ENCODE data around the gene POLN. TPM values are rescaled to one million over a fixed set of nuclear protein-coding genes. Genes with fewer than 3 reads are reported as not detected.

POLN gene
- polyA plus RNA-seq, 1 donor (not counting 4 experiments of a cell fraction or from before 2014, with no cell fraction given), result 1.3 TPM

DNA sequence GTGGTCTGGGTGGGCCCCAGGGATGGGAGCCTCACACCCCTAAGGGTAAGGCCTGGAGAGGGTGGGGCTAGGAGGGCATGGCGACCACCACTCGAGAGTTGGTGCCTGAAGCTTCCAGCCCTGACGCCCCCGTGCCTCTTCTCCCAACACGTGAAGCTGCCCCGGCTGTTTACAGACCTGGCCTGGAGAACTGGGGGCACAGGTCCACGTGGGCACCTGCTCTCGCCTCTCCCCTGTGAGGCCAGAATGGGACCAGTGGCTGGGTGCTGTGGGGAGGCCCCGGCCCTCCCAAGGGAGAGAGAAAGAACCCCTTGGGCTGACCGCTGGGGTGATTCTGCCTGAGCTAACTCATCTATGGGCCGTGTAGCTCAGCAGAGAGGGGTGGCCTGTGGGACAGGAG is 167.3 kb downstream of the POLN start:
- H3K27me3 ChIP-seq (ENCODE audit: control insufficient read depth, extremely low read depth, insufficient read depth, low read length), result peaks cover 20% of the 10 kb centered on the region
- no peaks in the 10 kb centered on the region for H3K4me1 ChIP-seq (ENCODE audit: control insufficient read depth, extremely low read depth, insufficient read depth, low read length)
- no peaks in the 10 kb centered on the region for H3K36me3 ChIP-seq (ENCODE audit: control insufficient read depth in 2 of 2, extremely low read depth in 1 of 2, insufficient read depth in 2 of 2, low read length in 2 of 2)
- H3K9me3 ChIP-seq (ENCODE audit: control insufficient read depth, low read depth, low read length), result no peaks in the 10 kb centered on the region
- dilution Hi-C loops (cut with MboI; ENCODE audit: extremely low pct_ligation_motif_present, low sequenced_read_pairs), result no loop called here
- H2AFZ ChIP-seq (ENCODE audit: control insufficient read depth, low read length), result no peak overlapping the region
- TF ChIP-seq, protein P1, sequence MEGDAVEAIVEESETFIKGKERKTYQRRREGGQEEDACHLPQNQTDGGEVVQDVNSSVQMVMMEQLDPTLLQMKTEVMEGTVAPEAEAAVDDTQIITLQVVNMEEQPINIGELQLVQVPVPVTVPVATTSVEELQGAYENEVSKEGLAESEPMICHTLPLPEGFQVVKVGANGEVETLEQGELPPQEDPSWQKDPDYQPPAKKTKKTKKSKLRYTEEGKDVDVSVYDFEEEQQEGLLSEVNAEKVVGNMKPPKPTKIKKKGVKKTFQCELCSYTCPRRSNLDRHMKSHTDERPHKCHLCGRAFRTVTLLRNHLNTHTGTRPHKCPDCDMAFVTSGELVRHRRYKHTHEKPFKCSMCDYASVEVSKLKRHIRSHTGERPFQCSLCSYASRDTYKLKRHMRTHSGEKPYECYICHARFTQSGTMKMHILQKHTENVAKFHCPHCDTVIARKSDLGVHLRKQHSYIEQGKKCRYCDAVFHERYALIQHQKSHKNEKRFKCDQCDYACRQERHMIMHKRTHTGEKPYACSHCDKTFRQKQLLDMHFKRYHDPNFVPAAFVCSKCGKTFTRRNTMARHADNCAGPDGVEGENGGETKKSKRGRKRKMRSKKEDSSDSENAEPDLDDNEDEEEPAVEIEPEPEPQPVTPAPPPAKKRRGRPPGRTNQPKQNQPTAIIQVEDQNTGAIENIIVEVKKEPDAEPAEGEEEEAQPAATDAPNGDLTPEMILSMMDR (optimal IDR thresholded peaks at IDR 0.05 in 1 of 3, IDR thresholded peaks at IDR 0.05 in 1 of 3, conservative IDR thresholded peaks at IDR 0.05 in 1 of 3; ENCODE audit: extremely low read depth in 1 of 3, insufficient read depth in 2 of 3, low read length in 3 of 3), result no peak
- no peak for TF ChIP-seq EZH2 (IDR thresholded peaks at IDR 0.05; ENCODE audit: low read length)
- H3K27ac ChIP-seq (ENCODE audit: control insufficient read depth, insufficient read depth, low read length), result no peak overlapping the region
- no peak overlapping the region for H3K4me2 ChIP-seq (ENCODE audit: control insufficient read depth, extremely low read depth, insufficient read depth, low read depth, low read length)
- no peaks in the 10 kb centered on the region for H3K9me1 ChIP-seq (ENCODE audit: control insufficient read depth, extremely low read depth, insufficient read depth, low read length)
- H3K9ac ChIP-seq (ENCODE audit: control insufficient read depth, extremely low read depth, insufficient read depth, low read length), result no peak overlapping the region
- no peaks in the 10 kb centered on the region for H4K20me1 ChIP-seq (ENCODE audit: control insufficient read depth, extremely low read depth, insufficient read depth, low read length)
- no peak overlapping the region for H3K4me3 ChIP-seq (ENCODE audit: control insufficient read depth in 2 of 3, extremely low read depth in 1 of 3, insufficient read depth in 2 of 3, low read depth in 1 of 3, low read length in 3 of 3)
- H3K79me2 ChIP-seq (ENCODE audit: control insufficient read depth, insufficient read depth, low read length), result no peaks in the 10 kb centered on the region
- DNase-seq (ENCODE audit: low read depth, low spot score) (no peak), FAIRE-seq (no peak)

DNA sequence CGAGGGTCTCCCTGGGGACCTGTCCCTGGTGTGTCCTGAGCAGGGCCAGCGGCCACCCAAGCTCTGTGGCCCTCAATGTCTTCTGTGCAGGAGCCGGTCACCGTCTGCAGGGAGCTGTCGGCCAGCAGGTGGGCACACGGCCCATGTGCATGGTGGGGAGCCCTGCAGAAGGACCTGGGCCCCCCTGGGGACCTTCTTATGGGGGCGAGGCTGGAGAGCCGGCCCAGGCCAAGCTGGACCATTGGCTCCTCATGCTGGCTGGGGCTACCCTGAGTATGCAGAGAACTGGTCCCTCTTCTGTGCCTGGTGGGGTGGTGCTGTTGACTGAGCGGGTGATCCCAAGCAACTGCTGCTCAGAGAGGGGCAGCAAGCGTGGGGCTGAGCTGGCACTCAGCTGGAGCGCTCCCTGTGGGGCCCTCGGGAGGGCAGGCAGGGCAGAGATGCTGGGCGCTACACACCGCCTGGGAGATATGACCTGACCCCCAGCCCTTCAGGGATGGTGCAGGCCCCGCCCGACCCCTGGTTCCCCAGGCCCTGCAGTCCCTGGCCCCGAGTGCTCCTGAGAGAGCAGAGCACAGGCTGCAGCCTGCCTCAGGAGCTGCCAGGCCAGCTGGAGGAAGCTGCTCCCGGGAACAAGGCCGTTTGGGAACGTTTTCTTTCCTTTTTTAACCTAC is 168.0 kb downstream of the POLN start:
- dilution Hi-C loops (cut with MboI; ENCODE audit: extremely low pct_ligation_motif_present, low sequenced_read_pairs), result no loop called here
- no peak for DNase-seq (ENCODE audit: low read depth, low spot score)
- Histone ChIP-seq H3K9me1 (ENCODE audit: control insufficient read depth, extremely low read depth, insufficient read depth, low read length) (no peaks in the 10 kb centered on the region), H3K4me2 (ENCODE audit: control insufficient read depth, extremely low read depth, insufficient read depth, low read depth, low read length) (no peak overlapping the region), H3K9me3 (ENCODE audit: control insufficient read depth, low read depth, low read length) (no peaks in the 10 kb centered on the region), H3K9ac (ENCODE audit: control insufficient read depth, extremely low read depth, insufficient read depth, low read length) (no peak overlapping the region), H3K79me2 (ENCODE audit: control insufficient read depth, insufficient read depth, low read length) (no peaks in the 10 kb centered on the region), H2AFZ (ENCODE audit: control insufficient read depth, low read length) (no peak overlapping the region), H3K27me3 (ENCODE audit: control insufficient read depth, extremely low read depth, insufficient read depth, low read length) (peaks cover 20% of the 10 kb centered on the region), H3K27ac (ENCODE audit: control insufficient read depth, insufficient read depth, low read length) (no peak overlapping the region), H4K20me1 (ENCODE audit: control insufficient read depth, extremely low read depth, insufficient read depth, low read length) (no peaks in the 10 kb centered on the region), H3K4me1 (ENCODE audit: control insufficient read depth, extremely low read depth, insufficient read depth, low read length) (no peaks in the 10 kb centered on the region), H3K4me3 (ENCODE audit: control insufficient read depth in 2 of 3, extremely low read depth in 1 of 3, insufficient read depth in 2 of 3, low read depth in 1 of 3, low read length in 3 of 3) (no peak overlapping the region), H3K36me3 (ENCODE audit: control insufficient read depth in 2 of 2, extremely low read depth in 1 of 2, insufficient read depth in 2 of 2, low read length in 2 of 2) (no peaks in the 10 kb centered on the region)
- TF ChIP-seq EZH2 (IDR thresholded peaks at IDR 0.05; ENCODE audit: low read length), result no peak
- TF ChIP-seq, protein P1 (optimal IDR thresholded peaks at IDR 0.05 in 1 of 3, IDR thresholded peaks at IDR 0.05 in 1 of 3, conservative IDR thresholded peaks at IDR 0.05 in 1 of 3; ENCODE audit: extremely low read depth in 1 of 3, insufficient read depth in 2 of 3, low read length in 3 of 3), result no peak
- FAIRE-seq, result no peak

Measured in keratinocyte (primary cell).